ENCODE data around the gene WDFY4. TPM values are rescaled to one million over a fixed set of nuclear protein-coding genes. Genes with fewer than 3 reads are reported as not detected.

The WDFY4 gene
- total RNA-seq, 1 experiment from 2014 or later: 0.22 TPM

GRCh38 chr10:48982584-48982983, 297.9 kb downstream of the WDFY4 start (continued):
- TF ChIP-seq ZFX (IDR thresholded peaks at IDR 0.05) (no peak), ZBTB33 (IDR thresholded peaks at IDR 0.05; ENCODE audit: extremely low read depth, insufficient replicate concordance, low read length) (no peak), FOSL1 (IDR thresholded peaks at IDR 0.05; ENCODE audit: low read depth) (no peak), TCF7L2 (IDR thresholded peaks at IDR 0.05; ENCODE audit: borderline replicate concordance, extremely low read depth, insufficient read depth, insufficient read length) (no peak), POLR2AphosphoS5 (IDR thresholded peaks at IDR 0.05; ENCODE audit: low read depth, low read length) (no peak), JUND (IDR thresholded peaks at IDR 0.05) (no peak), EZH2phosphoT487 (IDR thresholded peaks at IDR 0.05; ENCODE audit: borderline replicate concordance) (no peak), ELF1 (IDR thresholded peaks at IDR 0.05; ENCODE audit: borderline replicate concordance, low read depth) (no peak), CEBPB (IDR thresholded peaks at IDR 0.05; ENCODE audit: low read depth) (no peak), EGR1 (IDR thresholded peaks at IDR 0.05; ENCODE audit: low read depth) (no peak), EZH2 (IDR thresholded peaks at IDR 0.05) (no peak)

GRCh38 chr10:48983648-48984351, 299.1 kb downstream of the WDFY4 start:
- Histone ChIP-seq H3K9me3 (ENCODE audit: control insufficient read depth in 1 of 2, insufficient read depth in 1 of 2, low read depth in 1 of 2, low read length in 2 of 2) (no peaks in the 10 kb centered on the region), H3K9me2 (ENCODE audit: insufficient read depth) (no peaks in the 10 kb centered on the region), H2AFZ (ENCODE audit: low read depth, low read length, poor library complexity, severe bottlenecking) (no peak overlapping the region), H3K79me2 (ENCODE audit: insufficient read depth, low read length) (no peaks in the 10 kb centered on the region), H3K36me3 (ENCODE audit: control insufficient read depth in 1 of 2, insufficient read depth in 2 of 2, low read length in 2 of 2) (no peaks in the 10 kb centered on the region), H3K9ac (ENCODE audit: low read length) (no peak overlapping the region), H3K4me3 (replicated peaks in 1 of 2; ENCODE audit: low read depth in 1 of 2, low read length in 2 of 2) (no peak overlapping the region), H3K4me1 (ENCODE audit: control insufficient read depth in 1 of 2, insufficient read depth in 2 of 2, low read length in 2 of 2) (no peaks in the 10 kb centered on the region), H3K4me2 (ENCODE audit: low read length) (no peak overlapping the region), H4K20me1 (ENCODE audit: insufficient read depth) (no peaks in the 10 kb centered on the region), H3K27ac (ENCODE audit: low read depth, low read length) (no peak overlapping the region), H3K27me3 (ENCODE audit: insufficient read depth, low read length) (no peaks in the 10 kb centered on the region)
- DNase-seq (ENCODE audit: low read depth, low spot score) (no peak), ATAC-seq (no peak)
- ChIA-PET RAD21 (ENCODE audit: low non-redundant PET in 1 of 2, low total read pairs in 2 of 2, uncharacterized antibody in 2 of 2, unreplicated experiment in 2 of 2) (no interaction called here), CTCF (interaction anchor here (3.3 kb wide), 1 partner anchor 178 kb away, joined by 9 read pairs; no protein-coding TSS in a partner anchor), POLR2A (no interaction called here)
- intact Hi-C loops (cut with micrococcal nuclease): loop anchor here (5.0 kb wide), 1 partner anchor 434 kb away; no protein-coding TSS in a partner anchor
- BruUV-seq (replicated peaks): no TSS peak
- TF ChIP-seq ZFX (IDR thresholded peaks at IDR 0.05): no peak
- TF ChIP-seq POLR2A (IDR thresholded peaks at IDR 0.05; ENCODE audit: borderline replicate concordance, extremely low read depth, insufficient read depth, insufficient read length): no peak
- no peak for TF ChIP-seq ZNF274 (IDR thresholded peaks at IDR 0.05; ENCODE audit: low read depth, low read length)
- no peak for TF ChIP-seq RAD21 (IDR thresholded peaks at IDR 0.05; ENCODE audit: low read depth)
- TF ChIP-seq EZH2phosphoT487 (IDR thresholded peaks at IDR 0.05; ENCODE audit: borderline replicate concordance): no peak
- TF ChIP-seq JUND (IDR thresholded peaks at IDR 0.05): no peak
- no peak; a peak in 1 of 6 replicates for TF ChIP-seq CTCF (IDR thresholded peaks at IDR 0.05 in 2 of 3, conservative IDR thresholded peaks at IDR 0.05 in 1 of 3; ENCODE audit: borderline replicate concordance in 1 of 3, insufficient read depth in 1 of 3, low read depth in 2 of 3, low read length in 2 of 3)
- no peak for TF ChIP-seq CEBPB (IDR thresholded peaks at IDR 0.05; ENCODE audit: low read depth)
- TF ChIP-seq CBX3 (IDR thresholded peaks at IDR 0.05; ENCODE audit: low read depth): no peak
- no peak for TF ChIP-seq SIN3A (IDR thresholded peaks at IDR 0.05; ENCODE audit: low read depth)
- TF ChIP-seq ELF1 (IDR thresholded peaks at IDR 0.05; ENCODE audit: borderline replicate concordance, low read depth): no peak
- TF ChIP-seq ZBTB33 (IDR thresholded peaks at IDR 0.05; ENCODE audit: extremely low read depth, insufficient replicate concordance, low read length): no peak
